Effector CD4-positive, alpha-beta T cell (primary cell): ENCODE measurements around the gene ISYNA1.
"Not testable (repeated sequence)": the region's sequence is repeated elsewhere in the genome, so short reads cannot be mapped to it uniquely, and the experiment has no call there.

Source experiments
- DNase-seq: peaks from one replicate; pipeline ENCODE4 v3.0.0-alpha.2; 2020

ISYNA1 gene

DNA sequence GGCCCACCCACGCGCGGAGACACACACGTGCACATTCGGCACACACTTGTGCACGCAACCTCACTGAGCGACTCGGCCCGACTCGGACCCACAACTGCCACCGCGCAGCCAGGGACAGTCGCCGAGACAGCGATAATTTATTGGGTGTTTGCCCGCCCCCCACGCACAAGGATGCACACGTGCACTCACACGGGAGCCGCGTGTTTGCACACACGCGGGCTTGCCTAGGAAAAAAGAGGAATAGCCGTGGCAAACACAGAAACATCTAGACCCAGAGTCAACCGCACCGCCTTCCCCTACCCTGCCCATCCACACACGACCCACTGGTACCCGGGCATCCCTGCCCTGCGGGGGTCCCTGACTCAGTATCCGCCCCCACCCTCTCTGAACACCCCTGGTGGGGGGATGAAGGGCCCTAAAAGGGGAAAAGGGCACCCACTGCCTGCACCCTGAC is 19.9 kb downstream of the ISYNA1 start:
- DNase-seq: no peak

DNA sequence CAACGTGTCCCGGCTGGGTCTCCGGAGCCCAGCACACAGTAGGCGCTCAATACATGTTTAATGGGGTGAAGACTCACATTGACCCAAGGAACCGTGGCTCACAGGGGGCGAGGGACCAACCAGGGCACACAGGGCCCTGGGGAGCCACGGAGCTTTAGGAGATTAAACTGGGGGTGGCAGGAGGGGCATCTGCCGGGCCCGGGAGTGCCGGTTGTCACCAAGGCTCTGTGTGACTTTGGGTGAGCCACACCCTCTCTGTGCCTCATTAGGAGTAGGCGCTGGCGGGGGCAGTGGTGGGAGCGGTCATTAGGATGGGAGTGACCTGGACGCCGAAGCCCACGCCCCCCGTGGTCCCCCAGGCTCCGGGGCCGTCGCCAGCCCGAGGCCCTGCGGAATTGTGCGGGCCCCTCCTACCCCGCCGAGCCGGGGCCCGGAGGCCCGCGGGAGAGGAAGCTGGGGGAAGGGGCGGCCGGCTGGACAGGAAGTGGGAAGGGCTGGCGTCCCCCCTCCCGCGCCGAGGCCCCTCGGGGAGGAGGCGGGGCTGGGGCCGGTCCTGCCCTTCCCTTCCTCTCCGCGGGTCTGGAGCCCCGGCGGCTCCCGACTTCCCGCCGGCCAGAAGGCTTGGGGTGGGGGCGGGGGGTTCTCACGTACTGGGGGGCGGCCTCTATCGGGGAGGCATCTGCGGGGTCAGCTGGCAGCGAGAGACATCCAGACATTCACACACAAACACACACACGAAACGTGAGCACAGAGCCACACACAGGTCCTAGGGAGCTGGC is 20.5 kb downstream of the ISYNA1 start:
- DNase-seq: no peak

DNA sequence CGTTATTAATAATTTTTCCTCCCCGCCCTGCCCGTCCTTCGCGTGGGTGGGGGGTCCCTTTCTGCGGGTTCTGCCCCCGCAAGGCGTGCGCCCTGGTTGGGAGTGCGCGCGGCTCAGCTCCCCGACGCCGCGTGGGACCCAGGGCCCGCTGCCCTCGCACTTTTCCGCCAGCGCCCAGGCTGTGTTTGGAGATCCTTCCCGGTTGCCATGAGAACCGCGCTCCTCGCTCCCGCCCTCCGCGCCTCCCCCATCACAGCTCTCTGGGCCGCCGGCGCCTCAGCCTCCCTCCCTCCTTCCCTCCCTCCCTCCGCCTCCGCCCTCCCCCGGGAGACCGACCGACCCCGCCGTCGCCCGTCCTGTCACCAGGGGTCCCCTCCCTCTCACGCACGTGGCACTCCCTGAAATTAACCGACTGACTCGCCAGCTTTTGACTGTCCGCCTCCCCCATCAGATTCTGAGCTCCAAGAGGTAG is 21.1 kb downstream of the ISYNA1 start:
- DNase-seq: peak; percentile 56

DNA sequence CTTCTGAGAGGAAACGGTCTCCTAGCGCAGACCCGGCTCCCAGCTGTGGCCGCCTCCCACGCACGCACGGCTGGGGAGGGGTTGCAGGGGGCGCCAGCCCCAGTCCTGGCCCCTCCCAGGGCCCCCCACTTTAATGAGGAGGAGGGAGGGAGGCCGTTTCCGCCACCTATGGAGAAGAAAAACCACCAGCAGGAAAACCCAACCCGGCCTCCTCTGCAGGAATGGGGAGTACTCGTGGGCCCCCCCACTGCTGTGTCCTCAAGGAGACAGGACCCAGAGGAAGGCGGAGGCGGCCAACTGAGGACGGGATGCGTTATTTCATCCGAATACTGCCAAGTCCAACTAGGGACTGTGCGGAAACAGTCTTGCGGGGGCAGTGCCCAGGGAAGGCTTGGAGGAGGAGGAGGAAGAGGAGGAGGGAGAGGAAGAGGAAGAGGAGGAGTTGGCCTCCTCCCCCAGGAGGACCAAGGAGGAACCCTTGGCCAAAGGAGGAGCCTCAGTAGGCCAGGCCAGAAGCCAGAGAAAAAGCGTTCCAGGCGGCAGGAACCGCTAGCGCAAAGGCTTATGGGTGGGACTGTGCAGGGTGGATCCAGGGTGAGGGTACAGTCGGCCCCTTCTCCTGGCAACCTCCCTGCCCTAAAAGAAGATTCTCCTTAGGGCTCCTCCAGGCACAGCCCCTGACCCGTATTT is 22.6 kb downstream of the ISYNA1 start:
- no peak for DNase-seq

DNA sequence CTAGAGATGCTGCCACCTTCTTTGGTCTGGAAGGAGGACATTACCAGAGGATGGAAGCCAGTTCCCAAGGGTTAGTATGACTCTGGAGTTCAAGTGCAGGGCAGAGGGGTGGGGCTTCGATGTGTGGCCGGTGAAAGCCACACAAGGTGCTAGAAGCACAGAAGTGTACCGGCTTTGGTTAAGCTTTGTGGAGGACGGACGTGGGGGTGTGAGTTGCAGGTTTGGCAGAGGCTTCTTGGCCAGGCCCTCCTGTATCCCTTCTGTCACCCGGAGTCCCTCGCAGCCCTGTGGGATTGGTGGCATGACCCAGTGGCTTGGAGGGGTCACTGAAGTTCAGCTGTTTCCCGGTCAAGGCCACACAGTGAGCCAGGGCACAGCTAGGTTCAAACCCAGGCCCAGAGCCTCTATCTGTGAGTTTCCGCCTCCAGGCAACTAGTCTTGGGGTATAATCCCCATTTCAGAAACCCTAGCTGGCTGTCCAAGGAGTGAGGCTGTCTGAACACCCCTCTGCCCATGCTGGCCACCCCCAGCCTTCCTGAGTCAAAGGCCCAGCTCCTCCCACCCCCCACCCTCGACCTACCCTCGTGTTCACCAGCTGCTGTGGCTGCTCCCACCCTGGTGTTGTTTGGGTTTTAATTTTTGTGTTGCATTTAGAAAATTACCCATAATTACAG is 23.3 kb downstream of the ISYNA1 start:
- no peak for DNase-seq

DNA sequence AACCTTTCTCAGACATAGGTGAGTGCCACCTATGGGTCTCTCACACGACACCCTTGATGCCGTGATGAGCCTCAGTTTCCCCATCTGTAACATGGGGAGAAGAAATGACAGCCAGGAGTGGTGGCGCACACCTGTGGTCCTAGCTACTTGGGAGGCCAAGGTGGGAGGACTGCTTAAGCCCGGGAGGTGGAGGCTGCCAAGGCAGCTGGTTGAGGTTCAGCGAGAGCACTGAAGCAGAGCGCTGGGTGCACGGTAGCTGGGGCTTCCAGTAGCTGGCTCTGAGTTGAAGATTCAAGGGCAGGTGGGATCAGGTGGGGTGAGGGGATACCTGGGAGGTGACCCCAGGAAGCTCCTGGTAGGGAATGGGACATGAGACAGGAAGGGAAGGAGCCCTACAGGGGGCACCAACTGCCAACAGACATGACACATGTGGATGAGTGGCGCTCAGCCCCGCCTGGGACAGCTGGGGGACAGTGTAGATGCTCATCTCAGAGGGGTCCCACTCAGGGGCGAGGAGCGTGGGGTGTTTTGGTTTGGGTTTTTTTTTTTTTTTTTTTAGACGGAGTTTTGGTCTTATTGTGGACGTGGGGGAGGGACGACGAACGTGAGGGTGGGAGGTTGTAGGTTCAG is 25.2 kb downstream of the ISYNA1 start:
- DNase-seq: no peak

DNA sequence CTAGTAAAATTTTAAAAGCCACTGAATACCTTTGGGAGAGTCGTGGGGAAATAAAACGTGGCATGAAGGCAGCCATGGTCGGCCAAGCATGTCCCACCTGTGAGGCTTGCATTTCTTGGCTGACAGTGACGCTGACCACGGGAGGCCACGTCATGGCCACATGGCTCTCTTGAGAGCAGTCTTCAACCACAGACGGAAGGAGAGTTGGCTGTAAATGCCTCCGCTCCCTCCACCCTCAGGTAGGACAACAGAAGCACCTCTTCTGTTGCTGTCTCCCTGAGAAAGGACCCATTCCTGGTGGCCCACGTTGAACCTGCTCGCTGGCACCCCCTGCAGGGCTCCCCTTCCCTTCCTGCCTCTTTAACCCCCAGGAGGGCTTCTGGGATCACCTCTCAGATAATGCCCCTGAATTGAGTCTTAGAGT is 29.9 kb downstream of the ISYNA1 start:
- DNase-seq: no peak

DNA sequence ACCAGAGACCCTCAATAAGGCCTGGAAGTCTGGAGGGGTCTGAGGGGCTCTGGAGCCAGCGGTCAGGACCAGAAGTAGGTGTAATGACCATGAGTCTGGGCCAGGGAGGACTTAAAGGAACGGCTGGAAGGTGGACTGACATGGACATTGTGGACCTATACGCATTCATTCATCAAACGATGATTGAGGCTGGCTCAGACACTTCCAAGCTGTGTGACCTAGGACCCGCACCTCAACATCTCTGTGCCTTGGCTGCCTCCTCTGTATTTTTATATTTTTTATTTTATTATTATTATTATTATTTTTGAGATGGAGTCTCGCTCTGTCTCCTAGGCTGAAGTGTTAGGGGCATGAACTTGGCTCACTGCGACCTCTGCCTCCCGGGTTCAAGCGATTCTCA is 31.2 kb downstream of the ISYNA1 start:
- no peak for DNase-seq

DNA sequence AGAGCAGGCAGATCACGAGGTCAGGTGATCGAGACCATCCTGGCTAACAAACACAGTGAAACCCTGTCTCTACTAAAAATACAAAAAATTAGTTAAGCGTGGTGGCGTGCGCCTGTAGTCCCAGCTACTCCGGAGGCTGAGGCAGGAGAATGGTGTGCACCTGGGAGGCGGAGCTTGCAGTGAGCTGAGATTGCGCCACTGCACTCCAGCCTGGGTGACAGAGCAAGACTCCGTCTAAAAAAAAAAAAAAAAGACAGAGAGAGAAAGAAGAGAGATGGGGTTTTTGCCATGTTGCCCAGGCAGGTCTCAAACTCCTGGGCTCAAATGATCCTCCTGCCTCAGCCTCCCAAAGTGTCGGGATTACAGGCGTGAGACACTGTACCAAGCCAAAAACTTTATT is 32.2 kb downstream of the ISYNA1 start:
- DNase-seq: not testable (repeated sequence)

DNA sequence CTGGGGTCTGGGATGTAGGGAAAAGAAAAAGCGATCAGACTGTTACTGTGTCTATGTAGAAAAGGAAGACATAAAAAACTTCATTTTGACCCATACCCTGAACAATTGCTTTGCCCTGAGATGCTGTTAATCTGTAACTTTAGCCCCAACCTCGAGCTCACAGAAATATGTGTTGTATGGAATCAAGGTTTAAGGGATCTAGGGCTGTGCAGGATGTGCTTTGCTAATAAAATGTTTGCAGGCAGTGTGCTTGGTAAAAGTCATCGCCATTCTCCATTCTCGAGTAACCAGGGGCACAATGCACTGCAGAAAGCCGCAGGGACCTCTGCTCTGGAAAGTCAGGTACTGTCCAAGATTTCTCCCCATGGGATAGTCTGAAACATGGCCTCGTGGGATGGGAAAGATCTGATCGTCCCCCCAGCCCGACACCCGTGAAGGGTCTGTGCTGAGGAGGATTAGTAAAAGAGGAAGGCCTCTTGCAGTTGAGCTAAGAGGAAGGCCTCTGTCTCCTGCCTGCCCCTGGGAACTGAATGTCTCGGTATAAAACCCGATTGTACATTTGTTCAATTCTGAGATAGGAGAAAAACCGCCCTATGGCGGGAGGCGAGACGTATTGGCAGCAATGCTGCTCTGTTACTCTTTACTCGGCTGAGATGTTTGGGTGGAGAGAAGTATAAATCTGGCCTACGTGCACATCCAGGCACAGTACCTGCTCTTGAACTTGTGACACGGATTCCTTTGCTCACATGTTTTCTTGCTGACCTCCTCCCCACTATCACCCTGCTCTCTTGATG is 35.3 kb downstream of the ISYNA1 start:
- not testable (repeated sequence) for DNase-seq

DNA sequence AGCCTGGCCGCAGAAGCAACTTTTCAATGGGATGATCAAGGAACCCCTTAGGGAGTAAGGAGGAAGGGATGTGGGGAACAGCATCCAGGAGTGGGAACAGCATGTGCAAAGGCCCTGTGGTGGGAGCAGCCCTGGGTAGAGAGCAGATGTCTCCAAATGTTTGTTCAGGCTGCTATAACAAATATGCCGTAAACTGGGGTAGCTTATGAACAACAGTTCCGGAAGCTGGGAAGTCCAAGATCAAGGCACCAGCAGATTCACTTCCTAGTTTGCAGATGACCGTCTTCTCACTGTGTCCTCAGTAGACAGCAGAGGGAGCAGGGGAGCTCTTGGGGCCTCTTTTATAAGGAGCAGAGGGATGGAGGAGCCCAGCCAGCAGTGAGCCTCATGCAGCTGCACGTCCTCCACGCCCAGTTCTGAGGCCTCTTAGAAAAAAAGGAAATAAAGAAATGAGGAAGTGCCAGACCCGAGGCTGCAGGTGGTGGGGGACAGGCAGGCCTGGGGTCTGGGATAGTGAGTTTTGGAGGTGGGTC is 36.3 kb downstream of the ISYNA1 start:
- DNase-seq: no peak

DNA sequence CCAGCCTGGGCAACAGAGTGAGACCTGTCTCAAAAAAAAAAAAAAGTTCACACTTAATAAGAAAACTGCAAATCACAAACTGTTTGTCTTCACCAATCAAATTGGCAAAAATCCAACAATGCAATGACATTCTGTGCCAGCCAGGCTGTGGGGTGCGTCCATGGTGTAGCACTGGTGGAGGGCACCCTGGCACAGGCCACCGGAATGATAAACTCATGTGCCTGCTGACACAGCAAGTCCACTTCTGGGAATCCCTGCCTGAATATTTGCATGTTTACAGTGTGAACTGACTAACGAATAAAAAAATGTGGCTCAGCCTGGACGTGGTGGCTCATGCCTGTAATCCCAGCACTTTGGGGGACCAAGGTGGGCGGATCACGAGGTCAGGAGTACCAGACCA is 38.9 kb downstream of the ISYNA1 start:
- no peak for DNase-seq

DNA sequence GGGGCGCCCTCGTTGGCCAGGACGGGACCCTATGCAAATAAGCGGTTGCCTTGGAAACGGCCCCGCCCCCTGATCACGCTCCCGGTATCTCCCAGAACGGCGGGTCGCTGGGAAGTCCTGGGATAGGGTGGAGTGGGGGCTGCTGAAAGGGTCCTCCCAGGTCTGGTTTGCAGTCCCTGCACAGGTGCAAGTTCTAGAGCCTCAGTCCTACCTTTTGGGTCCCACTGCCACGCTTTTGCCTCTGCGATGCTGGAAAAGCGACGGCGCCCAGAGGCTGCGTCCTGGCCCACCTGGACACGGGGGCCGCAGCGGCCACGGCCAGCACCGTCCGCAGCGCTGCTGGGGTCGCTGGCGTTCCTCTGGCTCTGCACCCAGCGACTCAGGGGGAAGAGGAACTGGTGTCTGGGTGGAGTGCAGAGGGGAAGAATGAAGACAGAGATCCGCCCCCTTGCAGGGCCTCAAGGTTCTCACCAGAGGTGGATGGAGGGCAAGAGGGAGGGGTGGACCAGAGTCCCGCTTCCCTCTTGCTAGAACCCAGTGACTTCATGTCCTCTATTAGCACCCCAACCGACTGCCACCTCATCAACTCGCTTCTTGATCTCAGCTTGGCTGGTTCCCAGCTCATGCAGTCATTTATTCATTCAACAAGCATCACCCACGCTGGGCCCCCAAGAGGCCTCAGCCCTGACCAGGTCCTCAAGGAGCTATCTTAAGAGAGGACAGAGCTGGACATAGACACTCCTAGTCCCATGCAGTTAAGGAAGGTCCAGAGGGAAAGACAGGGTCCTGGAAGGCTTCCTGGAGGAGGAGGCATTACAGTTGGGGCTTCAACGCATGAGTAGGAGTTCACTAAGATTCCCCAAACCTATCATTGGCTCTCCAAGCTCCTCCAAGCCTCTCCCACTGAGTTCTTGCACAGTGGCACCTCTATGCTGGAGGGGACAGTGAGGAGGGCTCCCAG is 40.4 kb downstream of the ISYNA1 start, which contains the start of gene LRRC25:
Gene LRRC25 (minus strand): TSS at position 381 of the 961 bp plus-strand sequence. CDS start 659 bp downstream, outside the sequence.
- no peak for DNase-seq

DNA sequence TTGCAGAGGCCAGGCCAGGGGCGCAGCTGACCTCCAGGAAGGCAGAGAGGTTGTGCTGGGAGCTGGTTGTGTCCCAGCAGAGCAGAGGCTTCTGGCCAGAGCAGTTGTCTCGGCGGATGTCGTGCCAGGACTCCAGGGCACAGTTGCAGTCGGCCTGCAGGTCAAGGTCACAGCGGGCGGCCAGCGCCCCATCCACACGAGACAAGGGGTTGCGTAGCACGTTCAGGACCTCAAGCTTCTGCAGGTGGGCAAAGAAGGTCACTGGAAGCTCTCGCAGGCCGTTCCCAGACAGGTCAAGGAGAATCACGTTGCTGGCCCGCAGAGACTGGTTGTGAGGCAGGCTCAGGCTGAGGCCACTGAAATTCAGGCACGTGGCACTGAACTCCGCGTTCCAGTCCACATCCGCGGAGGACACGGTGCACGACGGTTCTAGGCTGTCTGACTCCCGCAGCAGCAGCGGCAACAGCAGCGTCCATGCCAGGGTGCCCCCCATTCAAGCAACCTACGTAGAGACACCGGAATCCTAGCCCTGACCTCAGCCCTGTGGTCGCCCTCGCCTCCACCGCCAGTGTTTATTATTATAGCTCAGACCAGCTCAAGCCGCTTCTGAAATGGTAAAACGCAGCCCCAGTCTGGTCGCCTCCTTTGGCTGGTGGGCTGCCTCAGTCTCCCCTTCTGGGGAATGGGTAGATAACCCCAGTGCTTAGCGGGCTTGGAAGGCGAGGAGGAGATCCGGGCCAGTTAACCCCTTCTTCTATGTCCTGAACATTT is 41.3 kb downstream of the ISYNA1 start:
- no peak for DNase-seq

DNA sequence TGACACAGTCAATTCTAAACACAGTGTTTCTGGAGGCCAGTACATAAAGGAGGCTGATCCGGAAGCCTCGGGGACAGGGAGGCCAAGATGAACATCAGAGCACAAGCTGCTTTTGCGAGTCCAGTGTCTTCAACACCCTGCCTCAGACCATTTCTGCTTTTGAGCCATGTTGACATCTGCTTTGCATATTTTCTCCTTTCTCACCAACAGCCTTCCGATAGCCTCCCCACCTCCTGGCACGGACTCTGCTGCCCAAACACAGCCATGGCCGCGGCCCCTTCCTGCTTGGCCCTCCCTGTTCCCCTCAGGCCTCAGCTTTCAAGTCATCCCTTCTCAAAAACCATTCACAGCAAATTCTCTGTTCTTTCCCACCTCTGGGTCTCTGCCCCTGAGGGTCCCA is 44.1 kb downstream of the ISYNA1 start:
- no peak for DNase-seq

DNA sequence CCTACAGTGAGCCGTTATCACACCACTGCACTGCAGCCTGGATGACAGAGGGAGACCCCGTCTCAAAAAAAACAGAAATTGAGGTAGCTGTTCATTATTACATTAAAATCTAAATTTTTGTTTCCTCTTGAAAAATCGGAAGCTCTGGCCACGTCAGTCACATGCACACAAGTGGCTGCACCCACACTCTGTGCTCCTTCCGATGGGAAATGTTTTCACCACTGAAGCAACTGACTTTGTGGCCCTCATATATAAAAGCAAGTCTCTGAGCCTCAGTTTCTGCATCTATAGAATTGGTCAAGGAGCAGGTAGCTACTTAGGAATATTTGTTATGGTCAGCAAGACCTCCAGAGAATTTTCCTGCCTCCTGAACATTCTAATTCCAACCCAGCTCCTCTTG is 45.0 kb downstream of the ISYNA1 start:
- no peak for DNase-seq

DNA sequence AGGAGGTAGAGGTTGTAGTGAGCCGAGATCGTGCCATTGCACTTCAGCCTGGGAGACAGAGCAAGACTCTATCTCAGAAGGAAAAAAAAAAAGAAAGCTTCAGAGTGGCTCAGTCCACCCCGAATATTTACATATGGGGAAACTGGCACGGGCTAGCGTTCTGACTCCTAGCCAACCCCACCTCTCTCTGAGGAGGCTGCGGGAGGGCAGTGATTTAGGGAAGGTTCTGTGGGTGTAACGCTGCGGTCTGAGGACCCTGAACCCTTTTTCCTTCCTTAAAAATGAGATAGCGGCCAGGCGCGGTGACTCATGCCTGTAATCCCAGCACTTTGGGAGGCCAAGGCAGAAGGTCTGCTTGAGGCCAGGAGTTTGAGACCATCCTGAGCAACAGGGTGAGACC is 45.5 kb downstream of the ISYNA1 start:
- no peak for DNase-seq

DNA sequence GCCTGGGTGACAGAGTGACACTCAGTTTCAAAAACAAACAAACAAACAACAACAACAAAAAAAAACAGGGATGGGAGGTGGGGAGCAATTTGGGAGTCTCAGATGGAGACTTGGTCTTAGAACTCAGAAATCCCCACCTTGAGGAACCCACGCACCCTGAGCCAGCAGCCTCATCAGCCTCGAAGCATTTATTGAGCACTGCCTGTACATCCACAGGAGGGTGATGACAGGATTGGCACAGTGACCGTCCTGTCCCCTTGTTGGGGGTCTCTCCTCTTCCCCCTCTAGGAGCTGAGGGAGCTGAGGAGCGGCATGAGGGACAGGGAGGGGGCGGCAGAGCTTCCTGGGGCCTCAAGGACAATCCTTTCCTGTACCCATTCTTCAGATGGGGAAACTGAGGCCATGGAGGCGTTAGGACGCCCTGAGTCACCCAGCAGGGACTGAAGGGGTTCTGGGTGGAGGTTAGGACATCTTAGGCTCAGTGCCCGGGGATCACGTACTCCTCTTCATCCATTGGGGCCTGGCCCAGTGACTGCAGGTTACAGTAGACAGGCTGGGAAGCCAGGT is 46.3 kb downstream of the ISYNA1 start:
- no peak for DNase-seq
